ENCODE results near the gene GYG1.
"Not testable (repeated sequence)": the region's sequence is repeated elsewhere in the genome, so short reads cannot be mapped to it uniquely, and the experiment has no call there.

The GYG1 gene

GRCh38 chr3:148991219-148992026, at the start of gene GYG1:
Gene GYG1, plus strand, starts transcription at chr3:148991540. Its CDS starts 101 bp downstream, at chr3:148991641.
- no peak for FAIRE-seq

GRCh38 chr3:148943506-148944205, 47.7 kb upstream of the GYG1 start:
- peak; percentile 43 for FAIRE-seq

- no peak for FAIRE-seq
These were observed 46.2 kb upstream of the GYG1 start for GRCh38 chr3:148945116-148945515.

- FAIRE-seq = no peak
These were observed 42.3 kb upstream of the GYG1 start for GRCh38 chr3:148948913-148949657.

GRCh38 chr3:148950806-148951205, 40.5 kb upstream of the GYG1 start:
- no peak for FAIRE-seq

- FAIRE-seq = no peak
These were observed 39.6 kb upstream of the GYG1 start for GRCh38 chr3:148951599-148952361.

GRCh38 chr3:148953094-148953493, 38.2 kb upstream of the GYG1 start:
- no peak for FAIRE-seq

GRCh38 chr3:148954981-148955380, 36.4 kb upstream of the GYG1 start:
- FAIRE-seq = no peak

GRCh38 chr3:148955544-148956346, 35.6 kb upstream of the GYG1 start:
- peak; percentile 31 for FAIRE-seq

- FAIRE-seq = no peak
These were observed 33.8 kb upstream of the GYG1 start for GRCh38 chr3:148957586-148957985.

- FAIRE-seq = no peak
These were observed 32.6 kb upstream of the GYG1 start for GRCh38 chr3:148958696-148959095.

- FAIRE-seq = no peak
These were observed 28.8 kb upstream of the GYG1 start for GRCh38 chr3:148962513-148962912.

- no peak for FAIRE-seq
These were observed 26.5 kb upstream of the GYG1 start for GRCh38 chr3:148964809-148965208.

- FAIRE-seq = no peak
These were observed 23.0 kb upstream of the GYG1 start for GRCh38 chr3:148968321-148968720.

GRCh38 chr3:148970271-148970670, 21.1 kb upstream of the GYG1 start:
- no peak for FAIRE-seq

GRCh38 chr3:148971401-148972163, 19.8 kb upstream of the GYG1 start:
- FAIRE-seq = no peak

GRCh38 chr3:148974726-148975125, 16.6 kb upstream of the GYG1 start:
- no peak for FAIRE-seq

GRCh38 chr3:148975248-148975647, 16.1 kb upstream of the GYG1 start:
- no peak for FAIRE-seq

GRCh38 chr3:148975696-148976095, 15.6 kb upstream of the GYG1 start:
- no peak for FAIRE-seq

GRCh38 chr3:148981273-148981672, 10.1 kb upstream of the GYG1 start:
- no peak for FAIRE-seq

GRCh38 chr3:148987551-148987950, 3.8 kb upstream of the GYG1 start:
- not testable (repeated sequence) for FAIRE-seq

Data from endometrium (tissue), 2 donors.